Activated T-cell treated with anti-CD3 and anti-CD28 coated beads for 1 hour (primary cell): ENCODE measurements around the gene MSMB.
A peak's percentile ranks its signal among the peaks of the same experiment; 100 is the strongest.
"Not testable (repeated sequence)": the region's sequence is repeated elsewhere in the genome, so short reads cannot be mapped to it uniquely, and the experiment has no call there.

ENCODE experiments used
- DNase-seq: peaks from one replicate; pipeline ENCODE4 v3.0.0-alpha.2; 2020; ENCODE audit warnings: low read depth

The MSMB gene

DNA sequence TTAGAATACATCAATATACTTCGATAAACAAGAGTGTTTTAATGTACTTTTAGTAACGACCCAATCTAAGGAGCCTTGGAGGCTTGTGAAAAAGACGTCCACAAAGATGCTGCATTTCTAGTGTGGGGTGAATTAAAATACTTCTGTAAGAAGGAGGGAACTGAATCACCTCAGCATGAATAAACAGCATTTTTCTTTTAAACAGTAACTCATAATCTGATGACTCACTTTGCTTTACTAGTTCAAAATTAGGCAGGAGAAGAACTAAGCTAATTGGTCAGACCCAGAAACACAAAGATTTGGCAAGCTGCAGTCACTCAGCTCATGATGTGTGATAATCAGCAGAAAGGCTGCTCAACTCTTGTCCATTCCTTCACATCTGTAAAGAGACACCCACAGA lies 39.9 kb downstream of the MSMB start:
- DNase-seq = no peak

DNA sequence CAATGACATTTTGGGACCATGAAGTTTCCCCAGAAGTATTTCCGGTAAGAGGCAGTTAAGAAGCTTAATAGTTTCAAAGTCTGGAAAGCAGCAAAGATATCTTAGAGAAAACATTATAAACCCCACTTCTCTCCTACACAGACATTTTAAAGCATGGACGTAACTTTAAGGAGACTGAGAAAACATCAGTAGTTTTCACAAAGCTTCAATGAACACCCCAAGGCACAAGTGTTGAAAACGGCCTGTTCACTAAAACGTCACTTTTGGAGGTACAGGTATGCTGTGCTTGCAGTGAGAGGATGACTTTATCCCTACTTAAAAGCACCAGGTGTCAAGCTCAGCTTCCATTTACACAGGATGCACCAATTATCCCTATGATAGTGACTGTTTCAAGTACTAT lies 40.7 kb downstream of the MSMB start:
- no peak for DNase-seq

DNA sequence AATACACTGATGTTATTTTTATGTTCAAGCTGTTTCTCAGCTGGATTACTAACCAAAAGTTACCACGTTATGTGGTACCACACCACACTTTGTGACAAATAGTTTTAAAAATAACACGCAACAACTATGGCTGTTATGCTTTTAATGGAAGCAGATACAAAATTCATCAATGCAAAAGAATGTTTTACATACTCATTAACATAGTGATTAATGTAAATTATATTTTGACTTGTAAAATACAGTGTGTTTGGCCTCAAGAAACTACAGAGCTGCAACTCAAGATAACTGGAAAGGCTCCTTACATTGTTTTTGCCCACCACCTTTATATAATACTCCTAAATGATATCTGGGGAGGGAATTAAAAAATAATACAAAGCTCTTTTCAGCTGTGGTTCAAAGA lies 41.1 kb downstream of the MSMB start:
- no peak for DNase-seq

DNA sequence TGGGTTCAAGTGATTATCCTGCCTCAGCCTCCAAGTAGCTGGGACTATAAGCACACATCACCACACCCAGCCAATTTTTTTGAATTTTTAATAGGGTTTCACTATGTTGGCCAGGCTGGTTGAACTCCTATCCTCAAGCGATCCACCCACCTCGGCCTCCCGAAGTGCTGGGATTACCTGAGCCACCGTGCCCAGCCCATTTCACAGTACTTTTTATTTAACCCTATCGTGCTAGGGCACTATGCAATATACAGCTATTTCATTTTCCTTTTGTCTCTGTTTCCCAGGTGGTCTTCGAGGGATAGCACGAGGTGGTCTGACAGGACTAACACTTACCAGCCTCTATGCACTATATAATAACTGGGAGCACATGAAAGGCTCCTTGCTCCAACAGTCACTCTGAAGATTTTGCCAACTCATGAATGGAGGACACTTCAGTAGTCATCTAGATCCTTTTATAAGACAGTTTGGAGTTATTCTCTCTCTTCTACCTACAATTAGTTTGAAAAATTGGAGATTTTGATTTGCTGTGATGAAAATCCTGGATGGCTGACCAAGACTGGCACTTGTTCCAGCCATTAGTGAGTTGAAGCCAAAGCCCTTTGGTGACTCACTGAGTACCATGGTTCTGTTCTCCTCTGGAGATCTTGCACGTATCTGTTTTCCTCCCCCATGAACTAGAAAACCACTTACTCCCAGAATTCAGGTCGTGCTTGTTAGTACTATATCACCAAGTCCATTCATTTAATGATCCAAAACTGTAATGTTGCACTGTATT lies 43.0 kb downstream of the MSMB start:
- DNase-seq = no peak

DNA sequence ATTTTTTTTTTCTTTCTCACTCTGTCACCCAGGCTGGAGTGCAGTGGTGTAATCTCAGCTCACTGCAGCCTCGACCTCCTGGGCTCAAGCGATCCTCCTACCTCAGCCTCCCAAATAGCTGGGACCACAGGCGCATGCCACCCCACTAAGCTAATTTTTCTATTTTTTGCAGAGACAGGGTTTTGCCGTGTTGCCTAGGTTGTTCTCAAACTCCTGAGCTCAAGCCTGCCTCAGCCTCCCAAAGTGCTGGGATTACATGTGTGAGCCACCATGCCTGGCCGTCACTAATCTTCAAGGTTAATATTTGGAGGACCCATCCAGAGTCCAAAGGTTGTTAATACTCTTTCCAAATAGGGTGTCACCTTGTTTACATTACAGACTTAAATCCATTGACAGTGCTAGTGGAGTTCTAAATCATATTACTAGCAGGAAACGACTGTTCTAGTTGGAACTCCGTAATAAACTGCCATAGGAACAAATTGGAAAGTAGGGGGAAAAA lies 43.8 kb downstream of the MSMB start:
- DNase-seq = not testable (repeated sequence)

DNA sequence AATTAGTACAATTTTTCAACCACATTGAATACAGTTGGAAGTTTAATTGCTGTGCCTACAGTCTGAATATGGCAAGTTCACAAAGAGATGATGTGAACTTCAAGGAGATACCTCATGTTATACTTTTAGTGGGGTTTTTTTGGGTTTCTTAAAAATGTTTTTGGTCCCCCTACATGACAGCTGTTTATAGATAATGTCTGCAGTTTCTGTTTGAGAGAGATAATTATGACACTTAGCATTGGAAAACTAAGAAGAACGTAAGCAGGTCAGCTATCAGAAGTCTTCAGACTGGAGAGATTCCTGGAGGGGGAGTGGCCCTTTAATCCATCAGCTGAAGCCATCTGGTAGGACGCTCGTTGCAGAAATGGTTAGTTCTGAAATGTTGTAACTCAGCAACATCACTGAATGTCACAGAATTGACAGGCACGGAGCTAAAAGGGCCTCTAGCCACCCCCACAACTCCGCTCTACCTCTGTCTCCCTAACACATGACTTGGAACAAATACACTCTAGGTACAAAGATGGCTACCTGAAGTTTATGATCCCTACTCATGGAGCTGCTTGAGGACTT lies 44.8 kb downstream of the MSMB start:
- DNase-seq = no peak

DNA sequence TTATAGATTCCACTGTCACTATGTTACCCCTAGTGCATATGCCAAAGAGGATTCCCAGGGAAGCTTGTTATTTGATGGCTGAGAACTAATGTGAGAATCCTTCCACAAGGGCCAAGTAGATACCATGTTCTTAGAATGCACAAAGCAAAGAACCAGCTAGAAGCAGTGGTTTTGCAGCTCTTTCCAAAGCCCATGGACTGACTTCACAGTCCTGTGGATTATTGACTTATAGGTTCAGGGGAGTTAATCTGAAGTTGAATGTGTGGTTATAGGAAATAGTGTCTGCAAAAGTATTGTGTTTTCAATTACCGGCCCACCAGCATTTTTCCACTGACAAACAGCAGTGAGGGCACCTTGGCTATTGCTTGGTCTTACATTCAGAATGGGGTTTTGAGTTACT lies 45.5 kb downstream of the MSMB start:
- no peak for DNase-seq

DNA sequence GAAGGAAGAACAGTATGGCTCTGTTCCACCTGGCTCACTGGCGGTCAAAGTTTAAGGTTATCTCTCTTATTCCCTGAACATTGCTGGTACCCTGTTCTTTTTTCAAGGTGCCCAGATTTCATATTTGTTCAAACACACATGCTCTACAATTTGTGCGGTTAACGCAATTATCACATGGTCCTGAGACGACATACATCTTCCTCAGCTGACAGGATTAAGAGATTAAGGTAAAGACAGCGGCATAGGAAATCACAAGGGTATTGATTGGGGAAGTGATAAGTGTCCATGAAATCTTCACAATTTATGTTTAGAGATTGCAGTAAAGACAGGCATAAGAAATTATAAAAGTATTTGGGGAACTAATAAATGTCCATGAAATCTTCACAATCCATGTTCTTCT lies 46.1 kb downstream of the MSMB start:
- not testable (repeated sequence) for DNase-seq

DNA sequence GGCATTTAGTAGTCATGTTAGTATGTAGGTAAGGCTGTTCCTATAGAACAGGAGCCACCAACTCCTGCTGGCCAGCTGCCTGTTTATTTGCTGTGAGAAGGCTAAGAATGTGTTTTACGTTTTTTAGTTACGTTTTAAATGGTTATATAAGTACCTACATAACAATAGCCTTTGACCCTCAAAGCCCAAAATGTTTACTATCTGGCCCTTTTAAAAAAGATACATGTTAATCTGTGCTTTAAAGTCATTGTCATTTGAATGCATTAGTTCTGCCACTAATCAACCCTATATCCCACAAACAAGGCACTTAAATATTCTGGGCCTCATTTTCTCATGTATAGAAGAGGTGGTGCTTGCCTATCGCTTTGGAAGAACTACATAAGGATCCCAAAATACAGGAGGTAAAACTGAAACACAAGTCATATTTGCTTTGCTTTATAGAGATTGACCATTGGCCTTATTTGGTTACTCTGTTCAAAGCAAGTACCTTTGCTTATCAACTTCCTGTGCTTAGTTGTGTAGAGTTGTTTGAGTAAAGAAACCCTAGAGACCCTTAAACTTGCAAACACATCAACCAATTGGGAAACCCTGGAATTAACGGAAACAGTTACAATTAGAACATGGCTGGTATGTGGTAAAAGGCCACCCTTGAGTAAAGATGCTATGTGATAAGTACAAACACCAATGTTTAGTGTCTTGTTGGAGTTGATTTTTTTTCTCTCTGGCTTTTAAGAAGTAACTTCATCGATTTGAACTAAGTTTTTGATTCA lies 47.9 kb downstream of the MSMB start:
- DNase-seq = no peak

DNA sequence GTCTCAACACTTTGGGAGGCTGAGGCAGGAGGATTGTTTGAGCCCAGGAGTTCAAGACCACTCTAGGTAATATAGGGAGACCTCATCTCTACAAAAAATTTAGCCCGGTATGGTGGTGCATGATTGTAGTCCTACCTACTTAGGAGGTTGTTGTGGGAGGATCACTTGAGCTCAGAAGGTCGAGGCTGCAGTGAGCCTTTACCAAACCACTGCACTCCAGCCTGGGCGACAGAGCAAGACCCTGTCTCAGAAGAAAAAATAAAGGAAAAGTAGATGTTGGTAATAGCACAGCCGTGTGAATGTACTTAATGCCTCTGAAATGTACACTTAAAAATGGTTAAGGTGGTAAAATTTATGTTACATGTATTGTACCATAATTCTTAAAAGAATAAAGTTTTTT lies 48.5 kb downstream of the MSMB start:
- no peak for DNase-seq

DNA sequence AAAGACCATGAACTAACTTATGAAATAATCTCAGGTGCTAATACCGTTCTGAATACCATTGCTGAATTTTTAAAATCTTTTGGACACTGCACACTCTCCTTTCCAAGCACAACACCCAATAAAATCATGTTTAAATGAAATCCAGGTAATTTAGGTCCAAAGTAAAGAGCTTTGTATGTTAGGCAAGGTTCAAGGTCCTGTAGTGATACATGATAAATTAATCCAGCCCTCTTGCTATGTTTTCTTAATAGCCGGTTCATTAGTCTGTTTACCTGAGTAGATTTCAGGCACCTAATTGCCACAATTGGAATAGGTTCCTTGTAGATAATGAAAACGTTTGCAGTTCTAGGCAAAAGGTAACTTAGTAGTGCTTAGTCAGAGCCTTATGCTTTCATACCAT lies 60.5 kb downstream of the MSMB start:
- not testable (repeated sequence) for DNase-seq

DNA sequence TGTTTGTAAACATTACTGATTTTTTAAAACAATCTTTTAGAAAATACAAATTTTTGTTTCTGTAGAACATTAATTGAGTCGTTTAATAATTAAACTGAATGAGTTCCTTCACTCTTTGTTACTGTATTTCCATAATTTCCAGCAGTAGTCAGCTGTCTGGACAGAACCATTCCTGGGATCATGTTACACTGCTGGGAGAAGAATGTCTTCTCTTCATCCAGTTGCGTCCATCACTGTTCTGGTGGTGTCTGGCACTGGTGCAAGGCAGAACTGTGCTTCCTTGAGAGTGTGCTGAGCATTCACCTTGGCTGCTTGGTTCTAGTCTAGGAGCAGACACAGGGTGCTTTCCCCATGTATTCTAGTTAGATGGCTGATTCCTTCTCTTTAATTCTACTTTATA lies 61.6 kb downstream of the MSMB start:
- DNase-seq = not testable (repeated sequence)

DNA sequence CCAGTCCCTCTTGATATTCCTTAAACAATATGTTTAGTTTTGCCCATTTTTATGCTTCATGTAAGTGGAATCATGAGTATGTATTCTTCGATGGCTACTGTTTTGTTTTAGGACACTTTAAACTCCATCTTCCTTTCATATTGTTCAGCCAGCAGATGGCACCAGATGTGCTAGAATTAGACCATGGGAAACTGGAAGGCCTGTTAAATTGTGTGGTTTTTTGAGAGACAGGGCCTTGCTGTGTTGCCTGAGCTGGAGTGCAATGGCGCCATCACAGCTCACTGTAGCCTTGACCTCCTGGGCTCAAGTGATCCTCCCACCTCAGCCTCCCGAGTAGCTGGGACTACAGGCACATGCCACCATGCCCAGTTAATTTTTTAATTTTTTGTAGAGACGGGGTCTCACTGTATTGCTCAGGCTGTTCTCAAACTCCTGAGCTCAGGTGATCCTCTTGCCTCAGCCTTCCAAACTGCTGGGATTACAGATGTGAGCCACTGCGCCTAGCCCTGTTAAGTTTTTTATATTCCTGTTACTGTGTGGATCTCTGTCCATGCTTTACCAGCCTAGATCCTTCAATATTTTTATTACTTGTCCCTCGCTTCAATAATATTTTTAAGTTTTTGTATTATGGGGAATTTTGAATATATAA lies 62.4 kb downstream of the MSMB start:
- DNase-seq = peak; percentile 11
